ENCODE measurements around the gene PARP1. TPM values are rescaled to one million over a fixed set of nuclear protein-coding genes. Genes with fewer than 3 reads are reported as not detected.

PARP1 gene
- total RNA-seq, 2 experiments from 2014 or later, result 532 to 594 TPM

DNA sequence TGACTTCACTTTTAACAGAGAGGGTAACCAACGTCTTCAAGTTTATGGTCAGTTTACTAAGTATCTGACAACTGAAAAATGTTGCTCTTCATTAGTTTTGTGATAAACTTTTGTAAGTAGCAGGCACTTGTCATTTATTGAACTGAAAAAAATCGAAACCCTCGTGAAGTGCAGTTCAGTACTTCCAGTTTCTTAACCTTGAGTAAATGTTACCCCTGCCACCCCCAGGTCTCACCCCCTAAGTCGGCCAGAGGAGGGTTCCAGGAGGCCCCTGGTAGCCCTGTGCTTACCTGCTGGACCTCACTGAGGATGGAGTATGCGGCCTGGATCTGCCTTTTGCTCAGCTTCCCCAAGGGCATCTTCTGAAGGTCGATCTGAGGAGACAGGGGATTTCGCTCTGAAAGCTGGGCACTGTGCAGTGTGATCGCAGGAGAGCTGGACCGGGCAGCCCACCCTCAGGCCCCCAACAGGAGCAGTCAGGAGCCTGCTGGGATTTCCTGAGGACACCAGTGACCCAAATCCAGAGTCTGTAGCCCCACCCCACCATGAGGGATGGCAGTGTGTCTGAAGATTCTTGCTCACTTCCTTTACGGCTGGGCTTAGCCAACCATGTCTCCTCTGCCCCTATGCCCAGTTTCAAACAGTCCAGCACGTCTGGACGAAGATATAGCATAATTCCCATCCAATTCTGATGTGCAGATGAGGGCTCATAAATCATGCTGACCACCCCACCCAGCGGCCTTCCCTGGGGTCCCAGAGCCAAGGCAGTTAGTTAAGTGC is 37.6 kb downstream of the PARP1 start:
- H2AFZ ChIP-seq (ENCODE audit: low read length), result no peak overlapping the region
- H3K4me3 ChIP-seq (ENCODE audit: low read depth, low read length, poor library complexity, severe bottlenecking), result peak overlapping the region; percentile 61
- BruUV-seq (replicated peaks), result no TSS peak
- POLR2A ChIA-PET, result interaction anchor here (0.8 to 2.2 kb wide), 8 partner anchors 14 to 222 kb away, joined by 3 to 8 read pairs (median 4); no protein-coding TSS in a partner anchor
- no peaks in the 10 kb centered on the region for H3K9me3 ChIP-seq (ENCODE audit: low read length)
- H3K36me3 ChIP-seq (ENCODE audit: insufficient read depth, low read length), result peaks cover 100% of the 10 kb centered on the region
- DNase-seq (ENCODE audit: low spot score), result peak; percentile 83
- no peaks in the 10 kb centered on the region for H3K9me2 ChIP-seq (ENCODE audit: insufficient read depth, low read length)
- H3K27ac ChIP-seq (ENCODE audit: low read depth, low read length, poor library complexity, severe bottlenecking), result peak overlapping the region; percentile 88
- TF ChIP-seq EZH2phosphoT487 (IDR thresholded peaks at IDR 0.05; ENCODE audit: borderline replicate concordance, low read depth, low read length), result no peak
- TF ChIP-seq, protein P1, sequence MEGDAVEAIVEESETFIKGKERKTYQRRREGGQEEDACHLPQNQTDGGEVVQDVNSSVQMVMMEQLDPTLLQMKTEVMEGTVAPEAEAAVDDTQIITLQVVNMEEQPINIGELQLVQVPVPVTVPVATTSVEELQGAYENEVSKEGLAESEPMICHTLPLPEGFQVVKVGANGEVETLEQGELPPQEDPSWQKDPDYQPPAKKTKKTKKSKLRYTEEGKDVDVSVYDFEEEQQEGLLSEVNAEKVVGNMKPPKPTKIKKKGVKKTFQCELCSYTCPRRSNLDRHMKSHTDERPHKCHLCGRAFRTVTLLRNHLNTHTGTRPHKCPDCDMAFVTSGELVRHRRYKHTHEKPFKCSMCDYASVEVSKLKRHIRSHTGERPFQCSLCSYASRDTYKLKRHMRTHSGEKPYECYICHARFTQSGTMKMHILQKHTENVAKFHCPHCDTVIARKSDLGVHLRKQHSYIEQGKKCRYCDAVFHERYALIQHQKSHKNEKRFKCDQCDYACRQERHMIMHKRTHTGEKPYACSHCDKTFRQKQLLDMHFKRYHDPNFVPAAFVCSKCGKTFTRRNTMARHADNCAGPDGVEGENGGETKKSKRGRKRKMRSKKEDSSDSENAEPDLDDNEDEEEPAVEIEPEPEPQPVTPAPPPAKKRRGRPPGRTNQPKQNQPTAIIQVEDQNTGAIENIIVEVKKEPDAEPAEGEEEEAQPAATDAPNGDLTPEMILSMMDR (conservative IDR thresholded peaks at IDR 0.05; ENCODE audit: low read length), result no peak
- H3K79me2 ChIP-seq (ENCODE audit: insufficient read depth, low read depth, low read length), result peaks cover 38% of the 10 kb centered on the region; the same call in 1 of the 2 replicates
- intact Hi-C loops (cut with micrococcal nuclease; ENCODE audit: unreplicated experiment), result loop anchor here (1.0 to 2.0 kb wide), 4 partner anchors 21 to 243 kb away; partner anchors contain the start of gene LIN9
- H3K4me1 ChIP-seq (ENCODE audit: insufficient read depth, low read length, poor library complexity, severe bottlenecking), result peaks cover 53% of the 10 kb centered on the region
- peak overlapping the region; percentile 76 for H3K4me2 ChIP-seq (ENCODE audit: low read length)
- H4K20me1 ChIP-seq (ENCODE audit: insufficient read depth, low read length), result no peaks in the 10 kb centered on the region
- CTCF ChIA-PET (ENCODE audit: unreplicated experiment), result interaction anchor here (0.6 kb wide), 1 partner anchor 211 kb away, joined by 3 read pairs; no protein-coding TSS in a partner anchor

DNA sequence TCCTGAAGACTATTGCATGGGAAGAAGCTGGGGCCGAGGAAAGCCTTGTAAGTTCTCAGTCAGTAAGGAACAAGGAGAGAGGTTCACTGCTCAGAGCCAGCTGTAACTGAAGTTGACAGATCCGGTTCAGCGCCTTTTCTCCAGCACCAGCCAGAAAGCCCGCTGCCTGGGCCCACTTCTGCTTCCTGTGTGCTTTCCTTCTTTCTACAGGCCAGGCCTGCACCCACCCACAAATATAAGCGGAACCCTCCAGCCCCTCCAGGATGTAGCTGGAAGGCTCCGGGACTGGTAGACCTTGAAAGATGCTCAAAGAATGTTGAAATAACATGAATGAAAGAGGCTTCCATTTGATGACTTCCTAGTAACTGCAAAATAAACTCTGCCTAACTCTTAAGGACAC is 38.8 kb downstream of the PARP1 start:
- TF ChIP-seq, protein P1 (conservative IDR thresholded peaks at IDR 0.05; ENCODE audit: low read length), result no peak
- no peak for TF ChIP-seq EZH2phosphoT487 (IDR thresholded peaks at IDR 0.05; ENCODE audit: borderline replicate concordance, low read depth, low read length)
- Histone ChIP-seq H3K79me2 (ENCODE audit: insufficient read depth, low read depth, low read length) (peaks cover 35% of the 10 kb centered on the region; the same call in 1 of the 2 replicates), H3K36me3 (ENCODE audit: insufficient read depth, low read length) (peaks cover 100% of the 10 kb centered on the region), H2AFZ (ENCODE audit: low read length) (no peak overlapping the region), H3K4me1 (ENCODE audit: insufficient read depth, low read length, poor library complexity, severe bottlenecking) (peaks cover 53% of the 10 kb centered on the region), H3K9me3 (ENCODE audit: low read length) (no peaks in the 10 kb centered on the region), H3K4me2 (ENCODE audit: low read length) (peak overlapping the region; percentile 76), H3K4me3 (ENCODE audit: low read depth, low read length, poor library complexity, severe bottlenecking) (peak overlapping the region; percentile 61), H3K27ac (ENCODE audit: low read depth, low read length, poor library complexity, severe bottlenecking) (peak overlapping the region; percentile 88), H4K20me1 (ENCODE audit: insufficient read depth, low read length) (no peaks in the 10 kb centered on the region), H3K9me2 (ENCODE audit: insufficient read depth, low read length) (no peaks in the 10 kb centered on the region)
- DNase-seq (ENCODE audit: low spot score), result peak; percentile 78
- CTCF ChIA-PET (ENCODE audit: unreplicated experiment), result no interaction called here
- POLR2A ChIA-PET, result interaction anchor here (0.5 to 1.4 kb wide), 13 partner anchors 13 to 243 kb away, joined by 3 to 8 read pairs (median 4); no protein-coding TSS in a partner anchor
- intact Hi-C loops (cut with micrococcal nuclease; ENCODE audit: unreplicated experiment), result loop anchor here (1.0 kb wide), 1 partner anchor 13 kb away; no protein-coding TSS in a partner anchor
- no TSS peak for BruUV-seq (replicated peaks)
